ENCODE results near the gene MTOR.
A peak's percentile ranks its signal among the peaks of the same experiment; 100 is the strongest.
"Not testable (repeated sequence)": the region's sequence is repeated elsewhere in the genome, so short reads cannot be mapped to it uniquely, and the experiment has no call there.

Gene MTOR

GRCh38 chr1:11114966-11115365 lies 147.4 kb downstream of the MTOR start:
- TF ChIP-seq, protein P1, sequence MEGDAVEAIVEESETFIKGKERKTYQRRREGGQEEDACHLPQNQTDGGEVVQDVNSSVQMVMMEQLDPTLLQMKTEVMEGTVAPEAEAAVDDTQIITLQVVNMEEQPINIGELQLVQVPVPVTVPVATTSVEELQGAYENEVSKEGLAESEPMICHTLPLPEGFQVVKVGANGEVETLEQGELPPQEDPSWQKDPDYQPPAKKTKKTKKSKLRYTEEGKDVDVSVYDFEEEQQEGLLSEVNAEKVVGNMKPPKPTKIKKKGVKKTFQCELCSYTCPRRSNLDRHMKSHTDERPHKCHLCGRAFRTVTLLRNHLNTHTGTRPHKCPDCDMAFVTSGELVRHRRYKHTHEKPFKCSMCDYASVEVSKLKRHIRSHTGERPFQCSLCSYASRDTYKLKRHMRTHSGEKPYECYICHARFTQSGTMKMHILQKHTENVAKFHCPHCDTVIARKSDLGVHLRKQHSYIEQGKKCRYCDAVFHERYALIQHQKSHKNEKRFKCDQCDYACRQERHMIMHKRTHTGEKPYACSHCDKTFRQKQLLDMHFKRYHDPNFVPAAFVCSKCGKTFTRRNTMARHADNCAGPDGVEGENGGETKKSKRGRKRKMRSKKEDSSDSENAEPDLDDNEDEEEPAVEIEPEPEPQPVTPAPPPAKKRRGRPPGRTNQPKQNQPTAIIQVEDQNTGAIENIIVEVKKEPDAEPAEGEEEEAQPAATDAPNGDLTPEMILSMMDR (IDR thresholded peaks at IDR 0.05; ENCODE audit: low read length, missing control alignments), result no peak
- no peak for DNase-seq (ENCODE audit: low read depth)
- no peak overlapping the region for H3K4me3 ChIP-seq (replicated peaks; ENCODE audit: low read depth, low read length)

- TF ChIP-seq, protein P1 (IDR thresholded peaks at IDR 0.05; ENCODE audit: low read length, missing control alignments), result no peak
- H3K4me3 ChIP-seq (replicated peaks; ENCODE audit: low read depth, low read length), result no peak overlapping the region
- no peak for DNase-seq (ENCODE audit: low read depth)
These were observed 153.1 kb downstream of the MTOR start for GRCh38 chr1:11109047-11109760.

GRCh38 chr1:11107599-11107998 lies 154.8 kb downstream of the MTOR start:
- H3K4me3 ChIP-seq (replicated peaks; ENCODE audit: low read depth, low read length), result no peak overlapping the region
- TF ChIP-seq, protein P1 (IDR thresholded peaks at IDR 0.05; ENCODE audit: low read length, missing control alignments), result no peak
- no peak for DNase-seq (ENCODE audit: low read depth)

- TF ChIP-seq, protein P1 (IDR thresholded peaks at IDR 0.05; ENCODE audit: low read length, missing control alignments), result no peak
- no peak for DNase-seq (ENCODE audit: low read depth)
- no peak overlapping the region for H3K4me3 ChIP-seq (replicated peaks; ENCODE audit: low read depth, low read length)
These were observed 156.8 kb downstream of the MTOR start for GRCh38 chr1:11105586-11105985.

GRCh38 chr1:11101347-11101746 lies 161.0 kb downstream of the MTOR start:
- TF ChIP-seq, protein P1 (IDR thresholded peaks at IDR 0.05; ENCODE audit: low read length, missing control alignments), result no peak
- no peak for DNase-seq (ENCODE audit: low read depth)
- no peak overlapping the region for H3K4me3 ChIP-seq (replicated peaks; ENCODE audit: low read depth, low read length)

DNA sequence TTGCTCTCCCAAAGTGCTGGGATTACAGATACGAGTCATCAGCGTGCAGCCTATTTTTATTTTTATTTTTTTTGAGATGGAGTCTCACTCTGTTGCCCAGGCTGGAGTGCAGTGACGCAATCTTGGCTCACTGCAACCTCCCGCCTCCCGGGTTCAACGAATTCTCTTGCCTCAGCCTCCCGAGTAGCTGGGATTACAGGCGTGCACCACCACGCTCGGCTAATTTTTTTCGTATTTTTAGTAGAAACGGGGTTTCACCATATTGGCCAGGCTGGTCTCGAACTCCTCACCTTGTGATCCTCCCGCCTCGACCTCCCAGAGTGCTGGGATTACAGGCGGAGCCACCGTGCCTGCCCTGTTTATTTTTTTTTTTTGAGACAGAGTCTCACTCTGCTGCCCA lies 161.5 kb downstream of the MTOR start:
- not testable (repeated sequence) for H3K4me3 ChIP-seq (replicated peaks; ENCODE audit: low read depth, low read length); DNase-seq (ENCODE audit: low read depth)

GRCh38 chr1:11100149-11100493 lies 162.2 kb downstream of the MTOR start:
- TF ChIP-seq, protein P1 (IDR thresholded peaks at IDR 0.05; ENCODE audit: low read length, missing control alignments), result no peak
- no peak for DNase-seq (ENCODE audit: low read depth)
- H3K4me3 ChIP-seq (replicated peaks; ENCODE audit: low read depth, low read length), result peak overlapping the region; percentile 95
